IPS-11a (cell line): Measurements from ENCODE around the gene ESF1.

Source experiments
- H3K4me3 ChIP-seq: one replicate; pipeline ENCODE4 v1.5.1; 2013; ENCODE audit warnings: low read depth, low read length, control low read depth

The ESF1 gene

DNA sequence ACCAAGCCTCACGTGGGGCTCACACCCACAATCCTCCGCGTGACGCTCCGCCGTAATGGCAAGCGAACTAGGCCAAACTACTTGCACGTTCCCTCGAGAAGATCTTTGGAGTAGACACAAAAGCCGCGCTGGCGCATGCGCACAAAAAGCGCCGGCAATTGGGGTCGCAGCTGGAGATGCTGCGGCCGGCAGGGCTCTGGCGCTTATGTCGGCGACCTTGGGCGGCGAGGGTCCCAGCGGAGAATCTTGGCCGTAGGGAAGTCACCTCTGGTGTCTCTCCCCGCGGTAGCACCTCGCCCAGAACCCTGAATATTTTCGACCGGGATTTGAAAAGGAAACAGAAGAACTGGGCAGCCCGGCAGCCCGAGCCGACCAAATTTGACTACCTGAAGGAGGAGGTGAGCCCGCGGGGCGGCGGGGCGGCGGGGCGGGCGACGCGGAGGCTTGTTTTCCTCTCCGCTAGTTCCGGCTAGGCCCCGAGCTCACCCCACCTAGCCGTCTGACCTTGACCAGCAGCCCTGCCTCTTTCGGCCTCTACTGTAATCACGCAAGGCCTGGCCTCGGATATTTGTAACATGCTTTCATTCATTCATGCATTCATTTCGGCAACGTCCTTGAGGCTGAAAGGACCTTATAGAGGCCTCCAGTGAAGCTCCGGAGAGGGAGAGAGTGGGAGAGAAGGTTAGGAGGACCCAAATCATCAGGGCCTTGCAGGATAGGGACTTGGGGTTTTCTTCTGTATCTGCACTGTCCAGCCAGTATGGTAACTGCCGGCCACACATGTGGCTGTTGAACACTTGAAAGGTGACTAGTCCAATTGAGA is at the start of gene ESF1, which contains the start of gene NDUFAF5:
TSS of gene ESF1 (minus strand) at position 27 of the 823 bp plus-strand sequence. CDS start 1,779 bp downstream, outside the sequence.
TSS of gene NDUFAF5 (plus strand) at position 136 of the 823 bp plus-strand sequence. CDS start at position 177, 41 bp downstream.
- H3K4me3 ChIP-seq = peak within 1 kb of the TSS; percentile 94

GRCh38 chr20:13831476-13831875 is 46.8 kb upstream of the ESF1 start:
- H3K4me3 ChIP-seq = no peak overlapping the region

DNA sequence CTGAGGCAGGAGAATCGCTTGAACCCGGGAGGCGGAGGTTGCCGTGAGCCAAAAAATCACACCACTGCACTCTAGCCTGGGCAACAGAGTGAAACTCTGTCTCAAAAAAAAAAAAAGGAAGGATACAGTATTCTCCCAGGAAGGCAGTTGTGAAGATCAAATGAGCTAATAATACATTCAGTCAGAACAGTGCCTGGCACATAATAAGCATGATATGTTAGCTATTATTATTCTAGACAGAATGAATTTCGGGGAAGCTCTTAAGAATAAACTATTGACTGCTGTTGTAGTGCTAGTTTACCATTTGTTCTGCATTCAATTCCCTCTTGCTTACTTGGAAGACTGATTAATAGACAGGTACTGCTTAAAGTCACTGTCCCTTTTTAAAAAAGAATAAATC is 40.7 kb upstream of the ESF1 start:
- no peak overlapping the region for H3K4me3 ChIP-seq

- no peak overlapping the region for H3K4me3 ChIP-seq
Measured at GRCh38 chr20:13824459-13824858, 39.7 kb upstream of the ESF1 start.

- H3K4me3 ChIP-seq = no peak overlapping the region
Measured at GRCh38 chr20:13822459-13822858, 37.7 kb upstream of the ESF1 start.

GRCh38 chr20:13821876-13822275 is 37.2 kb upstream of the ESF1 start:
- H3K4me3 ChIP-seq = no peak overlapping the region

GRCh38 chr20:13819885-13820645 is 35.3 kb upstream of the ESF1 start:
- no peak overlapping the region for H3K4me3 ChIP-seq

GRCh38 chr20:13817342-13817741 is 32.6 kb upstream of the ESF1 start:
- no peak overlapping the region for H3K4me3 ChIP-seq

GRCh38 chr20:13816757-13817156 is 32.0 kb upstream of the ESF1 start:
- H3K4me3 ChIP-seq = no peak overlapping the region

DNA sequence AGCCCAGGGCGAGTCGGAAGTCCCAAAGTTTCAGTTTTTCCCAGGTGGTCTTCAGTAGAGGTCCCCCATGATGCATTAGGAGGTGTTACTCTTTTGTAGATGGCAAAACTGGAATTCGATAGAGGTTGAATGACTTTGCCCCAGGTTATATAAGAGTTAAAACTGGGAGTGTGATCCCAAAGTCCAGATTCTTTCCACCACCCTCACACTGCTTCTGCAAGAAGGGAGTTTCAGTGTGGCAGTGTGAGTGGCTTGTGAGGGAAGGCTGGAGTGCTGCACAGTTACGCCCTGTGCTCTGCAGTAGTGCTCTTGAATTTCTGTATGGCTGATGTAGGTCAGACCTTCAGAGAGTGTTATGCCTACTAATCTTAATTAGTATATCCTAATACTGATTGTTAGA is 30.0 kb upstream of the ESF1 start:
- H3K4me3 ChIP-seq = no peak overlapping the region

- H3K4me3 ChIP-seq = no peak overlapping the region
Measured at GRCh38 chr20:13813910-13814309, 29.2 kb upstream of the ESF1 start.

DNA sequence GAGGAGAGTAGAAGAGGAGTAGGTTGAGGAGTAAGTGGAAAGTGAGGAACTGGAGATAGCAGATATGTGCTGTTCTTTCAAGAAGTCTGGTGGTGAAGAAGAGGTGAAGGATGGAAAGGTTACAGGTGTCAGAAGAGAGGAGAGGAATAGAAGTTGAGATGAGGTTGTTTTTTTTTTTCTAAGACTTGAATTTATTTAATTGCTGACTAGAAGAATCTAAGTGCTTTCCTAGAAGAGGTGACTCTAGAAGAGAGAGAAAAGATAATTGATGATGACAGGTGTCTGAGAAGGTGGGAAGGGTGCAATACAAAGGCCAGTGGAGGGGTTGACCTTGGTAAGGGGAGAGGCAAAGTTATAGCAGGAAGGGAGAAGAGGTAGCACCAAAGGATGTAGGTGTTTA is 25.7 kb upstream of the ESF1 start:
- H3K4me3 ChIP-seq = no peak overlapping the region

DNA sequence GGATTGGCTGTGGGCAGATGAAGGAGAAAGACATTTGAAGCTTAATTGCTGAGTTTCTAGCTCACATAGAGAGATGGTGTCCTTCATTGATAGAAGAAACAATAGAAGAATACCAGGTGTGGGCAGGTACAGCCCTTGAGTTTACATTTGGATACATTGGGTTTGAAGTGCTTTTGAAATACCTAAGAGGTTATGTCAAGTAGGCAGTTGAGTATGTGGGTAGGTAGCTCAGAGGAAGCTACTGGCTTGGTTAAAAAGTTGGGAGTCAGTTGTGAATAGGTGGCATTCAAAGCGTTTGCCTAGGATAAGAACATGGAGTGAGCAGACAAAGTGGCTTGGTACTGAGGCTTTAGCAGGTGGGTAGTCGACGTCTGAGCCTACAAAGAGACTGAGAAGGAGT is 25.1 kb upstream of the ESF1 start:
- H3K4me3 ChIP-seq = no peak overlapping the region

- H3K4me3 ChIP-seq = no peak overlapping the region
Measured at GRCh38 chr20:13809373-13809772, 24.7 kb upstream of the ESF1 start.

DNA sequence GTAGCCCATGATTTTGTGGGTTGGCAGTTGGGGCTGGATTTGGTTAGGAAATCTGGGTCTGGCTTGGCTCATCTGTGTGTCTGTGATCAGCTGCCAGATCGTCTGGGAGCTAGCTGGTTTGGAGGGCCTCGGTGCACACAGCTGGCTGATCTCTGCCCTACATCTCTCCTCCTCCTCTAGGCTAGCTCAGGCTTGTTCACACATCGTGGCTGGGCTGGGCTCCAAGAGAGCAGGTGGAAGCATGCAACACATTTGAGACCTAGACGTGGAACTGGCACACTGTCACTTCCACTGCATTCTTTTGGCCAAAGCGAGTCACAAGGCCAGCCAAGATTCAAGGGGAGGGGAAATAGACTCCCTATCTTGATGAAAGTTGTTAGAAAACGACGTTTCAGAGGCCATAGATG is 16.0 kb upstream of the ESF1 start:
- H3K4me3 ChIP-seq = no peak overlapping the region

DNA sequence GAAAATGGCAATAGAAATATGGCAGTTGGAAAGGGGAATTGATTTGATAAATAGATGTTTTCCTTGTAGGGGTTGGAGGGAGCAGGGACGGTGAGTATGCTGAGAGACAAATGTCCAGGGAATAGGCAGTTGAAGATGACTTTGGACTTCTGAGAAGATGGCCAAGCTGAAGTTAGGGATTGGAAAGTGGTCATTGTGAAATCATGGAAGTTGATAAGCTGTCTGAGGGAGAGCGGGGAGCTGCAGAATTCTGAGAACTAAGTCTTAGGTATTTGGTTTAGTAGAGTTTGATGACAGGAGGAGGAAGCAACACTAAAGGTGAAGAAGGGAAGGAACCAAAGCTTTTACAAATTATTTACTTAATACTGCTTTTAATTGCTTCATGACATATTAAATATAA is 15.3 kb upstream of the ESF1 start:
- H3K4me3 ChIP-seq = no peak overlapping the region

- no peak overlapping the region for H3K4me3 ChIP-seq
Measured at GRCh38 chr20:13799040-13799439, 14.3 kb upstream of the ESF1 start.

DNA sequence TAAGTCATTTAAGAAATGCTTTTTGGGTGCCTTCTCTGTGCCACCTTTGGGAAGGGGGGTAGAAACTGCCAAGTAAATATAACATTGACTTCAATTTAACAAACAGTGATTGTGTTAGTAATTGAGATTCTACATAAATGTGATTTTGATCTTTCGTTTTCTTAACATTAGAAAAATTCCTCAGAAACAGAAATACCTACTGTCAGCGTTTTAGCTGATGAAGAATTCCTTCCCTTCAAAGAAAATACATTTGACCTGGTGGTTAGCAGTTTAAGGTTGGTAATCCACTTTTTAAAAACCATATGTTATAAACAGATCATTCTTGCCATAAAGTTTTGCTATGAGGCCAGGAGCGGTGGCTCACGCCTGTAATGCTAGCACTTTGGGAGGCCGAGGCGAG is 9.9 kb upstream of the ESF1 start:
- H3K4me3 ChIP-seq = no peak overlapping the region

- no peak overlapping the region for H3K4me3 ChIP-seq
Measured at GRCh38 chr20:13793001-13793400, 8.3 kb upstream of the ESF1 start.

GRCh38 chr20:13791540-13792459 is 7.1 kb upstream of the ESF1 start:
- H3K4me3 ChIP-seq = no peak overlapping the region

DNA sequence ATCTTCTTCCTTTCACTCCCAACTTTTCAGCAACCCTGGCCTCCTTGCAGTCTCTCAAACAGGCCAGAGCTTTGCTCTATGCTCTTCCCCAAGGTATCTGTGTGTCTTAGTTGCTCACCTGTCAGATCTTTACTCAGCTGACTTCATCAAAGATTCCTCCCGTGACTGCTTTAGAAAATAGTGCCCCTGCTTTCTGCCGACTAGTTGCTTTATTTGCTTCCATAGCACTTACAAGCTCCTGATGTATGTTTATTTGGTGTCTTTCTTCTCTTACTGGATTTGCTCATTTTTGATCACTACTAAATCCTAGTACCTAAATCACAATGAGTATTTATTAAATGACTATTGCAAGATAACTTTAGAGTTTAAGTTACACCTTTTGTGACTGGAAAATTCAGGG is 6.0 kb upstream of the ESF1 start:
- H3K4me3 ChIP-seq = no peak overlapping the region
